Ishikawa (cell line): ENCODE measurements around the gene DZIP3.

Source experiments
- CEBPB ChIP-seq: IDR thresholded peaks from 2 replicates; pipeline ENCODE4 v1.6.1; 2012
- CREB1 ChIP-seq: IDR thresholded peaks from 2 replicates; pipeline ENCODE4 v1.6.1; 2012; ENCODE audit warnings: low read depth
- EGR1 ChIP-seq: IDR thresholded peaks from 2 replicates; pipeline ENCODE4 v1.6.1; 2012
- EP300 ChIP-seq: IDR thresholded peaks from 2 replicates; pipeline ENCODE4 v1.6.1; 2012; ENCODE audit warnings: borderline replicate concordance
- FOXM1 ChIP-seq: IDR thresholded peaks from 2 replicates; pipeline ENCODE4 v1.6.1; 2012; ENCODE audit warnings: low read depth, borderline replicate concordance
- MAX ChIP-seq: IDR thresholded peaks from 2 replicates; pipeline ENCODE4 v1.6.1; 2012
- NFIC ChIP-seq: IDR thresholded peaks from 2 replicates; pipeline ENCODE4 v1.6.1; 2012
- RAD21 ChIP-seq: IDR thresholded peaks from 2 replicates; pipeline ENCODE4 v1.6.1; 2012; ENCODE audit warnings: low read depth
- TAF1 ChIP-seq: IDR thresholded peaks from 2 replicates; pipeline ENCODE4 v1.6.1; 2012; ENCODE audit warnings: low read depth, mild to moderate bottlenecking
- TCF12 ChIP-seq: IDR thresholded peaks from 2 replicates; pipeline ENCODE4 v1.6.1; 2012; ENCODE audit warnings: low read depth
- TEAD4 ChIP-seq: IDR thresholded peaks from 2 replicates; pipeline ENCODE4 v1.6.1; 2012
- USF1 ChIP-seq: IDR thresholded peaks from 2 replicates; pipeline ENCODE4 v1.6.1; 2012
- YY1 ChIP-seq: IDR thresholded peaks from 2 replicates; pipeline ENCODE4 v1.6.1; 2012; ENCODE audit warnings: low read depth
- ZBTB7A ChIP-seq: IDR thresholded peaks from 2 replicates; pipeline ENCODE4 v1.6.1; 2012; ENCODE audit warnings: low read depth
- TF ChIP-seq, protein P1 (sequence below): IDR thresholded peaks from 2 replicates; pipeline ENCODE4 v1.6.1; 2012; ENCODE audit warnings: low read depth, mild to moderate bottlenecking

DZIP3 gene

DNA sequence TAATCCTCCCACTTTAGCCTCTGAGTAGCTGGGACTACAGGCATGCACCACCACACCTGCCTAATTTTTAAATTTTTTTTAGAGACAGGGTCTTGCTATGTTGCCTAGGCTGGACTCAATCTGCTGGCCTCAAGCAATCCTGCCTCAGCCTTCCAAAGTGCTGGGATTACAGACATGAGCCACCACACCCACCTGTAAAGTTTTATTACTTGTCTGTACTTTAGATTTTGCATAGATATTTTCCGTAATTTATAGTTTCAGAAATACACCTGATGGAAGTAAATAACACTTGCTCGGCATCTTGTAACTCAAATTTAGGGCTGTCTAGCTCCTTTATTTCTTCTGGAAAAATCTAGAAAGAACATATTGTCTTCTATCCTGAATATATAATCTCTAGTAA is 5.8 kb downstream of the DZIP3 start:
- TF ChIP-seq USF1 = no peak
- TF ChIP-seq EGR1 = no peak
- TF ChIP-seq ZBTB7A = no peak
- no peak for TF ChIP-seq NFIC
- no peak for TF ChIP-seq CEBPB
- TF ChIP-seq MAX = no peak
- no peak for TF ChIP-seq YY1
- TF ChIP-seq, protein P1, sequence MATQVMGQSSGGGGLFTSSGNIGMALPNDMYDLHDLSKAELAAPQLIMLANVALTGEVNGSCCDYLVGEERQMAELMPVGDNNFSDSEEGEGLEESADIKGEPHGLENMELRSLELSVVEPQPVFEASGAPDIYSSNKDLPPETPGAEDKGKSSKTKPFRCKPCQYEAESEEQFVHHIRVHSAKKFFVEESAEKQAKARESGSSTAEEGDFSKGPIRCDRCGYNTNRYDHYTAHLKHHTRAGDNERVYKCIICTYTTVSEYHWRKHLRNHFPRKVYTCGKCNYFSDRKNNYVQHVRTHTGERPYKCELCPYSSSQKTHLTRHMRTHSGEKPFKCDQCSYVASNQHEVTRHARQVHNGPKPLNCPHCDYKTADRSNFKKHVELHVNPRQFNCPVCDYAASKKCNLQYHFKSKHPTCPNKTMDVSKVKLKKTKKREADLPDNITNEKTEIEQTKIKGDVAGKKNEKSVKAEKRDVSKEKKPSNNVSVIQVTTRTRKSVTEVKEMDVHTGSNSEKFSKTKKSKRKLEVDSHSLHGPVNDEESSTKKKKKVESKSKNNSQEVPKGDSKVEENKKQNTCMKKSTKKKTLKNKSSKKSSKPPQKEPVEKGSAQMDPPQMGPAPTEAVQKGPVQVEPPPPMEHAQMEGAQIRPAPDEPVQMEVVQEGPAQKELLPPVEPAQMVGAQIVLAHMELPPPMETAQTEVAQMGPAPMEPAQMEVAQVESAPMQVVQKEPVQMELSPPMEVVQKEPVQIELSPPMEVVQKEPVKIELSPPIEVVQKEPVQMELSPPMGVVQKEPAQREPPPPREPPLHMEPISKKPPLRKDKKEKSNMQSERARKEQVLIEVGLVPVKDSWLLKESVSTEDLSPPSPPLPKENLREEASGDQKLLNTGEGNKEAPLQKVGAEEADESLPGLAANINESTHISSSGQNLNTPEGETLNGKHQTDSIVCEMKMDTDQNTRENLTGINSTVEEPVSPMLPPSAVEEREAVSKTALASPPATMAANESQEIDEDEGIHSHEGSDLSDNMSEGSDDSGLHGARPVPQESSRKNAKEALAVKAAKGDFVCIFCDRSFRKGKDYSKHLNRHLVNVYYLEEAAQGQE = no peak
- TF ChIP-seq TCF12 = no peak
- no peak for TF ChIP-seq TEAD4
- no peak for TF ChIP-seq TAF1
- no peak for TF ChIP-seq RAD21
- no peak for TF ChIP-seq EP300
- no peak for TF ChIP-seq CREB1
- no peak for TF ChIP-seq FOXM1

- TF ChIP-seq TAF1 (no peak), MAX (no peak), TEAD4 (no peak), CEBPB (no peak)
Observed at GRCh38 chr3:108598375-108598774, 8.9 kb downstream of the DZIP3 start.

GRCh38 chr3:108599677-108600409 is 10.3 kb downstream of the DZIP3 start:
- TF ChIP-seq TCF12 (no peak), TEAD4 (no peak)

DNA sequence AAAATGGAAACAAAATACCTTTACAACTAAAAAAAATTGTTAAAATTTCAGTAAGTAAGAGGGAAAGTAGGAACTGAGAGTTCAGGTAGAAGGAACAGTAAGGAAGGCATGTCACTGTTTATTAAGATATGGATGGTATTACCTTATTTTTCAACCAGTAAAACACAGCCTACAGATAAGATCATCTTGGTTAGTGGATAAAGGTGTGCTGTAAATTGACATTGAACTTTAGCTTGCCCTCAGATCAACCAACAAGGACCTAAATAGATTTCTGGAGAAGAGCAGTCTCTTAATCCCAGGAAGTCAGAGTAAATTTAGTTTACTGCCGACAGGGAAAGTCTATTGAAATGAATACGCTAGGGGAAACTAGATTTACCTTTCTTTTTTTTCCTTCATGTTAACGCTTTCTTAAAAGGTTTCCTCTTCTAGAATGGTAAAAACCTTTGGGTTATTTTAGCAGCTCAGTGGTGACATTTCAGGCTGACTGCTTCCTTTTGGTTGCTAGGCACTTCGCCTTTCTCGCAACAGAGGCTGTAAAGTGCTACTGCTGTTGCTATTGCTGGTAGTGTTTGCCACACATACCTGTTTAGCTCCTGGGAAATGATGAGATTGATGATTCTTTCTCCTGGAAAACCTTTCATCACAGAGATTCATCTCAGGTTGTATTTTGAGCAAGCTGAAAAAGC is 12.9 kb downstream of the DZIP3 start:
- TF ChIP-seq TEAD4 (no peak), FOXM1 (no peak), RAD21 (no peak), USF1 (no peak), TAF1 (no peak), EGR1 (no peak), CREB1 (no peak), EP300 (no peak), TCF12 (no peak), NFIC (no peak), CEBPB (no peak), MAX (no peak), YY1 (no peak), ZBTB7A (no peak)
- TF ChIP-seq, protein P1 = no peak

DNA sequence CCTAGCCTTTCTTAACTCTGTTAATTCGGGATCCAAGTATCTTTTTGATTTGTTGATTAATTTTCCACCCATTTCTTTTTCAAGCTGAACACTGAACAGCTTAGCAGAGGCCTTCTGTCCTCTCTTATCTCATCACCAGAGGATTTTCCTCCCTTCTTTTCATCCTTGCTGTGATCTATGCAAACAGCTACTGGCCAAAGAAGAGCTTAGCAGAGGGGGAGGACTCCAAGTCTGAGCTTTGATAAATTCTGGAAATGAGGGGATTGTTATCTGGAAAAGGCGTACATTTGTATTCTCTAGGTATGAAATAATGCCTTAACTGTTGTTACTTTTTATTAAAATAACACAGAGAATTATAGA is 13.4 kb downstream of the DZIP3 start:
- TF ChIP-seq, protein P1 = no peak
- no peak for TF ChIP-seq CREB1
- TF ChIP-seq USF1 = no peak
- no peak for TF ChIP-seq TCF12
- TF ChIP-seq TAF1 = no peak
- TF ChIP-seq CEBPB = no peak
- TF ChIP-seq MAX = no peak
- TF ChIP-seq FOXM1 = no peak
